HFF-Myc (cell line): ENCODE measurements around the gene BRPF1.

Experiments
- DNase-seq: peaks from one replicate; pipeline ENCODE4 v3.0.0-alpha.2; 2011; ENCODE audit warnings: low read depth; ENCODE audit errors: extremely low read depth
- H3K4me3 ChIP-seq: replicated peaks from 2 replicates; pipeline ENCODE4 v1.5.1; 2011; ENCODE audit warnings: low read depth, mild to moderate bottlenecking, control low read depth, low read length
- CTCF ChIP-seq: IDR thresholded peaks from 2 replicates; pipeline ENCODE4 v1.5.1; 2012; ENCODE audit warnings: mild to moderate bottlenecking, low read depth, low read length, control low read depth; ENCODE audit errors: missing control alignments

The BRPF1 gene

GRCh38 chr3:9712415-9712814 lies 19.1 kb upstream of the BRPF1 start:
- no peak for DNase-seq
- no peak overlapping the region for H3K4me3 ChIP-seq
- no peak for TF ChIP-seq CTCF

GRCh38 chr3:9713142-9713541 lies 18.4 kb upstream of the BRPF1 start:
- no peak for DNase-seq
- TF ChIP-seq CTCF, result no peak
- no peak overlapping the region for H3K4me3 ChIP-seq

GRCh38 chr3:9715136-9715535 lies 16.4 kb upstream of the BRPF1 start:
- H3K4me3 ChIP-seq, result no peak overlapping the region
- TF ChIP-seq CTCF, result no peak
- DNase-seq, result no peak

- peak; percentile 78 for DNase-seq
- peak; percentile 97 for TF ChIP-seq CTCF
- H3K4me3 ChIP-seq, result no peak overlapping the region
Observed at GRCh38 chr3:9715764-9716437, 15.6 kb upstream of the BRPF1 start.

GRCh38 chr3:9716801-9717555 lies 14.6 kb upstream of the BRPF1 start:
- H3K4me3 ChIP-seq, result no peak overlapping the region
- TF ChIP-seq CTCF, result no peak
- no peak for DNase-seq

GRCh38 chr3:9717563-9717962 lies 14.0 kb upstream of the BRPF1 start:
- H3K4me3 ChIP-seq, result no peak overlapping the region
- no peak for DNase-seq
- no peak for TF ChIP-seq CTCF

GRCh38 chr3:9718118-9718517 lies 13.4 kb upstream of the BRPF1 start:
- DNase-seq, result no peak
- no peak overlapping the region for H3K4me3 ChIP-seq
- TF ChIP-seq CTCF, result no peak
